A549 (cell line): ENCODE data around the gene IGSF11. TPM values are rescaled to one million over a fixed set of nuclear protein-coding genes. Genes with fewer than 3 reads are reported as not detected.

ENCODE experiments used
- ATAC-seq, 2 experiments: fragments of 200-7000 bp in 1 of 2; fragments of >200 bp in 1 of 2; cut with Nextera tagmentation in 1 of 2; cut with Tn5 transposase in 1 of 2; 3 replicates each; pipeline versions ENCODE4 v1.8.0 to v1.9.1; 2018 to 2020; ENCODE audit warnings: mild to moderate bottlenecking in 1 of 2, moderate library complexity in 1 of 2
- CTCF ChIA-PET: fragments of 300-600 bp; sonication (Branson Sonifier 250); formaldehyde crosslinking; extraction: SDS; loops from one replicate; lab custom pipeline; 2021; ENCODE audit warnings: antibody characterized with exemption, inconsistent platforms; lab: Yijun Ruan, JAX
- POLR2A ChIA-PET: fragments of 350-600 bp; formaldehyde crosslinking; extraction: SDS; loops from one replicate; lab custom pipeline; 2021; ENCODE audit warnings: antibody characterized with exemption, inconsistent platforms; lab: Yijun Ruan, JAX
- DNase-seq, 2 experiments: peaks; one replicate each; pipeline versions ENCODE4 v3.0.0 to v3.0.0-alpha.2; 2011 to 2016; ENCODE audit warnings: low read depth in 1 of 2, low spot score in 1 of 2
- FAIRE-seq: peaks from 2 replicates; lab custom pipeline; 2011; peaks lifted over from hg19 to GRCh38; lab: Jason Lieb, UNC
- H3K27ac ChIP-seq, 2 experiments: fragments of >200 bp; sonication (Bioruptor Twin); formaldehyde crosslinking; 3 replicates each; pipeline ENCODE4 v1.5.1; 2016 to 2017
- H3K4me1 ChIP-seq: fragments of >200 bp; sonication (Bioruptor Twin); formaldehyde crosslinking; 3 replicates; pipeline ENCODE4 v1.6.1; 2016
- H3K4me2 ChIP-seq: fragments of >200 bp; sonication (Bioruptor Twin); formaldehyde crosslinking; 3 replicates; pipeline ENCODE4 v1.6.1; 2016
- H3K4me3 ChIP-seq: fragments of >200 bp; sonication (Bioruptor Twin); formaldehyde crosslinking; 3 replicates; pipeline ENCODE4 v1.5.1; 2016
- H3K9me3 ChIP-seq: fragments of >200 bp; sonication (Bioruptor Twin); formaldehyde crosslinking; 3 replicates; pipeline ENCODE4 v1.6.1; 2016
- CBX8 ChIP-seq: fragments of 200-600 bp; sonication (generic); IDR thresholded peaks from 2 replicates; pipeline ENCODE4 v1.6.1; 2016
- CTCF ChIP-seq: fragments of >200 bp; sonication (Bioruptor Twin); formaldehyde crosslinking; IDR thresholded peaks from 3 replicates; pipeline ENCODE4 v1.5.1; 2016
- ELK1 ChIP-seq: fragments of 150-350 bp; IDR thresholded peaks from 2 replicates; pipeline ENCODE4 v1.6.1; 2014; ENCODE audit warnings: low read depth, mild to moderate bottlenecking, low read length
- FOSL2 ChIP-seq, 2 experiments: fragments of 450-650 bp in 1 of 2; fragments of >200 bp in 1 of 2; sonication (Bioruptor Twin) in 1 of 2; formaldehyde crosslinking; IDR thresholded peaks; 2 replicates each; pipeline versions ENCODE4 v1.5.0 to v1.6.1; 2016 to 2020; ENCODE audit warnings: mild to moderate bottlenecking in 1 of 2, moderate library complexity in 1 of 2
- GATA3 ChIP-seq: IDR thresholded peaks from 2 replicates; pipeline ENCODE4 v1.6.1; 2012; ENCODE audit warnings: borderline replicate concordance
- HDAC2 ChIP-seq: fragments of 200-600 bp; sonication (generic); IDR thresholded peaks from 2 replicates; pipeline ENCODE4 v1.6.1; 2016
- HES2 ChIP-seq: fragments of >200 bp; sonication (Bioruptor Twin); formaldehyde crosslinking; IDR thresholded peaks from 2 replicates; pipeline ENCODE4 v1.6.1; 2016
- HOXB13 ChIP-seq: fragments of 250-450 bp; sonication (Bioruptor Pico); IDR thresholded peaks from 2 replicates; pipeline ENCODE4 v1.5.0; 2020; ENCODE audit warnings: low read depth, mild to moderate bottlenecking, moderate library complexity
- HOXB5 ChIP-seq: fragments of 250-450 bp; sonication (Bioruptor Pico); IDR thresholded peaks from 2 replicates; pipeline ENCODE4 v1.5.0; 2020; ENCODE audit warnings: mild to moderate bottlenecking, moderate library complexity
- MAFK ChIP-seq: fragments of 450-650 bp; IDR thresholded peaks from 2 replicates; pipeline ENCODE4 v1.6.1; 2014; ENCODE audit not compliant: partially characterized antibody
- MAZ ChIP-seq: fragments of 150-350 bp; IDR thresholded peaks from 2 replicates; pipeline ENCODE4 v1.6.1; 2014; ENCODE audit warnings: antibody characterized with exemption, low read depth, low read length, borderline replicate concordance
- NFE2L2 ChIP-seq: fragments of 150-350 bp; conservative IDR thresholded peaks from 2 replicates; pipeline ENCODE4 v1.6.1; 2014; ENCODE audit warnings: low read length
- NPAS2 ChIP-seq: fragments of 250-450 bp; sonication (Bioruptor Pico); IDR thresholded peaks from 2 replicates; pipeline ENCODE4 v1.8.0; 2022; ENCODE audit warnings: mild to moderate bottlenecking, moderate library complexity, borderline replicate concordance
- PBX3 ChIP-seq: IDR thresholded peaks from 2 replicates; pipeline ENCODE4 v1.6.1; 2012
- POLR2A ChIP-seq: IDR thresholded peaks from 2 replicates; pipeline ENCODE4 v1.6.1; 2012; ENCODE audit warnings: mild to moderate bottlenecking, low read length
- RAD21 ChIP-seq, 2 experiments: fragments of >200 bp in 1 of 2; sonication (Bioruptor Twin) in 1 of 2; formaldehyde crosslinking in 1 of 2; IDR thresholded peaks in 1 of 2; conservative IDR thresholded peaks in 1 of 2; 2 replicates in 1 of 2; 3 replicates in 1 of 2; pipeline ENCODE4 v1.6.1; 2012 to 2018; ENCODE audit warnings: inconsistent platforms in 1 of 2
- RCOR1 ChIP-seq: fragments of 150-350 bp; IDR thresholded peaks from 2 replicates; pipeline ENCODE4 v1.6.1; 2014; ENCODE audit warnings: antibody characterized with exemption, low read length, low read depth
- REST ChIP-seq: fragments of 200-600 bp; sonication (generic); IDR thresholded peaks from 2 replicates; pipeline ENCODE4 v1.6.1; 2016; ENCODE audit warnings: antibody characterized with exemption, mild to moderate bottlenecking, moderate library complexity
- RNF2 ChIP-seq: fragments of 200-600 bp; sonication (generic); IDR thresholded peaks from 2 replicates; pipeline ENCODE4 v1.6.1; 2016; ENCODE audit warnings: low read depth, mild to moderate bottlenecking, antibody characterized with exemption, moderate library complexity, borderline replicate concordance
- SMC3 ChIP-seq: fragments of >200 bp; sonication (Bioruptor Twin); formaldehyde crosslinking; IDR thresholded peaks from 3 replicates; pipeline ENCODE4 v1.6.1; 2018; ENCODE audit warnings: inconsistent platforms
- TP53 ChIP-seq: fragments of 250-450 bp; sonication (Bioruptor Pico); IDR thresholded peaks from 2 replicates; pipeline ENCODE4 v1.5.0; 2021; ENCODE audit warnings: mild to moderate bottlenecking, moderate library complexity
- USF2 ChIP-seq: fragments of 450-650 bp; IDR thresholded peaks from 2 replicates; pipeline ENCODE4 v1.6.1; 2014; ENCODE audit warnings: antibody characterized with exemption
- ZNF302 ChIP-seq: fragments of 250-450 bp; sonication (Bioruptor Pico); IDR thresholded peaks from 2 replicates; pipeline ENCODE4 v1.9.0; 2021; ENCODE audit warnings: inconsistent platforms, mild to moderate bottlenecking, moderate library complexity
- WGBS: methylation state at CpG from one replicate; pipeline ENCODE4 v1.1.6; 2017; ENCODE audit errors: missing lambda C conversion rate; 5-methylcytosine and 5-hydroxymethylcytosine counted together
- polyA plus RNA-seq, 4 experiments: library from polyadenylated mRNA; depleted of rRNA in 3 of 4; stranded (reverse); fragments of >200 nt; fragmentation: RNase III in 1 of 4; extraction: RNeasy Plus Mini Kit Qiagen cat#74134 plus additional on column Dnase treatment in 1 of 4; gene quantifications; 2 replicates in 3 of 4; 3 replicates in 1 of 4; pipeline ENCODE4 v1.2.3, GENCODE V29; 2011 to 2017

The IGSF11 gene
- polyA plus RNA-seq, 2 of the 4 experiments (the other 2 are of a cell fraction) = 5.2 to 21.7 TPM

- H3K4me3 ChIP-seq = no peak overlapping the region
- FAIRE-seq (peak; percentile 87), DNase-seq (peak; percentile 40 to 63), ATAC-seq (peak; percentile 88 to 92)
- H3K4me1 ChIP-seq = peaks cover 4% of the 10 kb centered on the region; the same call in 1 of the 3 replicates
- CTCF ChIA-PET = interaction anchor here (0.5 to 12.3 kb wide), 70 partner anchors 8 to 834 kb away, joined by 3 to 321 read pairs (median 4); partner anchors contain the start of genes B4GALT4, CD80, COX17 and IGSF11
- TF ChIP-seq RAD21 (conservative IDR thresholded peaks at IDR 0.05 in 1 of 2, IDR thresholded peaks at IDR 0.05 in 1 of 2) (peak; percentile 69 to 94), SMC3 (peak; percentile 98), CTCF (peak; percentile 100), HOXB13 (no peak)
- WGBS = 1% methylated on average over 3 of the region's 3 CpGs
- H3K27ac ChIP-seq = no peak overlapping the region
- H3K9me3 ChIP-seq = no peaks in the 10 kb centered on the region
- POLR2A ChIA-PET = interaction anchor here (1.0 kb wide), 3 partner anchors 214 to 357 kb away, joined by 3 to 6 read pairs (median 3); partner anchors contain the start of gene B4GALT4
- peak overlapping the region; percentile 57 for H3K4me2 ChIP-seq
Observed at GRCh38 chr3:118884748-118885206, 149.9 kb downstream of the IGSF11 start.

GRCh38 chr3:118882353-118882947 lies 152.2 kb downstream of the IGSF11 start:
- Histone ChIP-seq H3K4me3 (no peak overlapping the region), H3K4me2 (no peak overlapping the region), H3K4me1 (peaks cover 4% of the 10 kb centered on the region; the same call in 1 of the 3 replicates), H3K27ac (no peak overlapping the region), H3K9me3 (no peaks in the 10 kb centered on the region)
- WGBS = 82% methylated on average over 3 of the region's 3 CpGs
- POLR2A ChIA-PET = interaction anchor here (0.5 to 1.1 kb wide), 2 partner anchors 216 to 359 kb away, joined by 5 to 9 read pairs; partner anchors contain the start of gene B4GALT4
- ATAC-seq = peak; percentile 81 to 88
- peak; percentile 91 for FAIRE-seq
- DNase-seq = peak; percentile 38 to 75
- CTCF ChIA-PET = interaction anchor here (0.6 to 12.3 kb wide), 41 partner anchors 9 to 798 kb away, joined by 3 to 321 read pairs (median 4); partner anchors contain the start of genes B4GALT4, CD80, COX17 and IGSF11
- no peak for TF ChIP-seq USF2
- no peak for TF ChIP-seq PBX3
- TF ChIP-seq GATA3 = no peak
- TF ChIP-seq HOXB5 (CRISPR knock-in tag) = no peak
- no peak for TF ChIP-seq RCOR1
- no peak for TF ChIP-seq FOSL2 (IDR thresholded peaks at IDR 0.05)
- no peak for TF ChIP-seq FOSL2 (CRISPR knock-in tag; IDR thresholded peaks at IDR 0.05)
- no peak for TF ChIP-seq MAFK
- no peak for TF ChIP-seq ELK1
- TF ChIP-seq CTCF = peak; percentile 87
- no peak for TF ChIP-seq TP53 (CRISPR knock-in tag)
- no peak for TF ChIP-seq NFE2L2
- TF ChIP-seq HDAC2 = no peak
- no peak for TF ChIP-seq REST
- peak; percentile 89 to 93 for TF ChIP-seq RAD21 (conservative IDR thresholded peaks at IDR 0.05 in 1 of 2, IDR thresholded peaks at IDR 0.05 in 1 of 2)
- TF ChIP-seq POLR2A = no peak
- no peak for TF ChIP-seq RNF2
- no peak for TF ChIP-seq HES2
- no peak for TF ChIP-seq MAZ
- TF ChIP-seq SMC3 = peak; percentile 84
- TF ChIP-seq ZNF302 (CRISPR knock-in tag) = no peak
- TF ChIP-seq CBX8 = no peak
- no peak for TF ChIP-seq NPAS2 (CRISPR knock-in tag)
